Ascending aorta (tissue), 2 donors: ENCODE measurements around the gene KCNMA1. TPM values are rescaled to one million over a fixed set of nuclear protein-coding genes. Genes with fewer than 3 reads are reported as not detected.
A peak's percentile ranks its signal among the peaks of the same experiment; 100 is the strongest.

Experiments used
- DNase-seq, 2 donors: peaks; one replicate each; pipeline ENCODE4 v3.0.0-alpha.2; 2019; ENCODE audit warnings: low spot score in 2 of 2
- H3K27ac ChIP-seq, 2 donors: fragments of 200-600 bp; sonication (generic); one replicate each; pipeline ENCODE4 v1.5.1; 2016 to 2017; ENCODE audit warnings: mild to moderate bottlenecking in 1 of 2
- H3K27me3 ChIP-seq: fragments of 200-600 bp; sonication (generic); one replicate; pipeline ENCODE4 v1.5.1; 2017
- H3K36me3 ChIP-seq, 2 donors: fragments of 200-600 bp; sonication (generic); one replicate each; pipeline ENCODE4 v1.5.1; 2016
- H3K4me1 ChIP-seq, 2 donors: fragments of 200-600 bp; sonication (generic); one replicate each; pipeline ENCODE4 v1.5.1; 2016 to 2017; ENCODE audit warnings: mild to moderate bottlenecking in 1 of 2
- H3K4me3 ChIP-seq, 2 donors: fragments of 200-600 bp; sonication (generic); one replicate each; pipeline ENCODE4 v1.5.1; 2016 to 2017; ENCODE audit warnings: mild to moderate bottlenecking in 1 of 2
- H3K9me3 ChIP-seq, 2 donors: fragments of 200-600 bp; sonication (generic); one replicate each; pipeline ENCODE4 v1.5.1; 2016
- intact Hi-C: fragments of 100-400 bp; cut with DNase I; formaldehyde crosslinking; loops from one replicate; pipeline ENCODE4 v1.15.1; 2023
- total RNA-seq: library from RNA; depleted of rRNA; stranded (reverse); fragments of >200 nt; gene quantifications from one replicate; pipeline ENCODE4 v1.1.0, GENCODE V29; 2016
- TF ChIP-seq, protein P1 (sequence below), 3 experiments: fragments of 200-600 bp in 2 of 3; fragments of 450-650 bp in 1 of 3; sonication (generic) in 2 of 3; IDR thresholded peaks; one replicate each; pipeline ENCODE4 v1.5.1; 2016 to 2019; ENCODE audit warnings: antibody characterized with exemption in 3 of 3, mild to moderate bottlenecking in 1 of 3, moderate library complexity in 1 of 3

KCNMA1 gene
- total RNA-seq, 1 donor from 2014 or later: 28.6 TPM

GRCh38 chr10:77501846-77502261 is 135.8 kb downstream of the KCNMA1 start:
- H3K4me3 ChIP-seq: no peak overlapping the region
- H3K4me1 ChIP-seq: peaks cover 9 to 49% of the 10 kb centered on the region in 2 donors
- no peak overlapping the region for H3K27ac ChIP-seq
- no peak for DNase-seq
- H3K27me3 ChIP-seq: no peaks in the 10 kb centered on the region
- intact Hi-C loops: no loop called here
- TF ChIP-seq, protein P1, sequence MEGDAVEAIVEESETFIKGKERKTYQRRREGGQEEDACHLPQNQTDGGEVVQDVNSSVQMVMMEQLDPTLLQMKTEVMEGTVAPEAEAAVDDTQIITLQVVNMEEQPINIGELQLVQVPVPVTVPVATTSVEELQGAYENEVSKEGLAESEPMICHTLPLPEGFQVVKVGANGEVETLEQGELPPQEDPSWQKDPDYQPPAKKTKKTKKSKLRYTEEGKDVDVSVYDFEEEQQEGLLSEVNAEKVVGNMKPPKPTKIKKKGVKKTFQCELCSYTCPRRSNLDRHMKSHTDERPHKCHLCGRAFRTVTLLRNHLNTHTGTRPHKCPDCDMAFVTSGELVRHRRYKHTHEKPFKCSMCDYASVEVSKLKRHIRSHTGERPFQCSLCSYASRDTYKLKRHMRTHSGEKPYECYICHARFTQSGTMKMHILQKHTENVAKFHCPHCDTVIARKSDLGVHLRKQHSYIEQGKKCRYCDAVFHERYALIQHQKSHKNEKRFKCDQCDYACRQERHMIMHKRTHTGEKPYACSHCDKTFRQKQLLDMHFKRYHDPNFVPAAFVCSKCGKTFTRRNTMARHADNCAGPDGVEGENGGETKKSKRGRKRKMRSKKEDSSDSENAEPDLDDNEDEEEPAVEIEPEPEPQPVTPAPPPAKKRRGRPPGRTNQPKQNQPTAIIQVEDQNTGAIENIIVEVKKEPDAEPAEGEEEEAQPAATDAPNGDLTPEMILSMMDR (IDR thresholded peaks at IDR 0.05): no peak
- no peaks in the 10 kb centered on the region for H3K36me3 ChIP-seq
- no peaks in the 10 kb centered on the region for H3K9me3 ChIP-seq

DNA sequence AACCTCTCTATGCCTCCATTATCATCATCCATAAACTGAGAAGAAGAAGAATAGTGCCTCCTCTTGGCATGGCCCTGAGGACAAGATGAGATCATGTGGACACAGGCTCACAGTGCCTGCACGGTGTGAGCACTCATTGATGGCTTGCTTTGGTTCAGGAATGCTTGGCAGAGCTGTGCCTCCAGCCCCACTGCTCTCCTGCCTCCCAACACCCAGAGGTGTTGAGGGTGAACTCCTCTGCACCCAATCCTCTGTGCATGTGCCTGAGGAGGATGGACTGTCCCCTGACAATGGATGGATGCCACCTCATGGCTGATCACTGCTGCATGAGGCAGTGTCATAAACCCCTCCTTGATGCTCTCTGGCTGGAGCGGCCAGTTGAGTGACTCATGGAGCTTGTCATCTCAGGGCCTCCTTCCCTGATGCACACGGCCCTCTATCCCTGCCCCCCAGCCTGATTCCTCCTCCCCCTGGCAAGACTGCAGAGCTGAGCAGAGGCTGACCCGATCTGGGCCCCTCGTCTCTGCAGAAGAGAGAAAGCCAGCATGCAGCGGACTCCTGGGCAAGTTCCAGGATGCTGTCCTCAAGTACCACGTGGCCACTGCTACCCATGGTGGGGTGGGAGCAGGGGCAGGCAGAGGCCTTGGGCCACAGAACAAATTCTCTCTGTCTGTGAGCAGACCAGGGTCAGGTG is 136.3 kb downstream of the KCNMA1 start:
- peak in 1 of 2 donors; percentile 70 for DNase-seq
- no peaks in the 10 kb centered on the region for H3K9me3 ChIP-seq
- H3K36me3 ChIP-seq: no peaks in the 10 kb centered on the region
- no peak overlapping the region for H3K27ac ChIP-seq
- TF ChIP-seq, protein P1 (IDR thresholded peaks at IDR 0.05): no peak
- H3K4me1 ChIP-seq: peaks cover 9 to 45% of the 10 kb centered on the region in 2 donors
- intact Hi-C loops: no loop called here
- no peak overlapping the region for H3K4me3 ChIP-seq
- H3K27me3 ChIP-seq: no peaks in the 10 kb centered on the region

GRCh38 chr10:77500754-77501151 is 136.9 kb downstream of the KCNMA1 start:
- intact Hi-C loops: no loop called here
- Histone ChIP-seq H3K4me1 (peaks cover 9 to 47% of the 10 kb centered on the region in 2 donors), H3K4me3 (no peak overlapping the region), H3K36me3 (no peaks in the 10 kb centered on the region), H3K27me3 (no peaks in the 10 kb centered on the region), H3K9me3 (no peaks in the 10 kb centered on the region), H3K27ac (no peak overlapping the region)
- DNase-seq: no peak
- TF ChIP-seq, protein P1 (IDR thresholded peaks at IDR 0.05): no peak

- H3K4me3 ChIP-seq: no peak overlapping the region
- peaks cover 9 to 46% of the 10 kb centered on the region in 2 donors for H3K4me1 ChIP-seq
- no peaks in the 10 kb centered on the region for H3K27me3 ChIP-seq
- intact Hi-C loops: loop anchor here (5.0 kb wide), 1 partner anchor 67 kb away; no protein-coding TSS in a partner anchor
- H3K9me3 ChIP-seq: no peaks in the 10 kb centered on the region
- no peaks in the 10 kb centered on the region for H3K36me3 ChIP-seq
- no peak for DNase-seq
- TF ChIP-seq, protein P1 (IDR thresholded peaks at IDR 0.05): no peak
- H3K27ac ChIP-seq: no peak overlapping the region
Measured at GRCh38 chr10:77498829-77499228, 138.8 kb downstream of the KCNMA1 start.

DNA sequence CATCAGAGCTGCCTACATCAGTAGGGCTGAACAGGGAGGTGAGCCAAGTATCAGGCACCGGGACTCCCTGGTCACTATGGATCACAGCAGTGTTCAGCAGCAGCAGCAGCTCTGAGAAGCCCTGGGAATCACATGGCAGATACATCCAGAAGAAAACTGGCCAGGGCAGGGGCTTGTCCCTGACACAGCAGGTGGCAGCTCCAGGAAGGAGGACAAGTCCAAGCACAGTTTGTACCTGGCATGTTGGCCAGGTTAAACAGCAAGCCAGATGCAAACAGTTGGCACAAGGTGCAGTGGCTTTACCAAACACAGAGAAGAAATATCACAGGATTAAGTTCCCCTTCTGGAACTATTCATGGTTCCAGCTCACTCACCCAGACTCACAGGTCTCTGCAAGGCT is 139.4 kb downstream of the KCNMA1 start:
- TF ChIP-seq, protein P1 (IDR thresholded peaks at IDR 0.05): no peak
- Histone ChIP-seq H3K9me3 (no peaks in the 10 kb centered on the region), H3K27me3 (no peaks in the 10 kb centered on the region), H3K4me3 (no peak overlapping the region), H3K4me1 (peaks cover 9 to 47% of the 10 kb centered on the region in 2 donors), H3K36me3 (no peaks in the 10 kb centered on the region), H3K27ac (peak overlapping the region; percentile 5 to 10)
- intact Hi-C loops: loop anchor here (5.0 kb wide), 1 partner anchor 66 kb away; no protein-coding TSS in a partner anchor
- no peak for DNase-seq
